Breast epithelium (tissue), 4 donors: ENCODE data around the gene PMFBP1. TPM values are rescaled to one million over a fixed set of nuclear protein-coding genes. Genes with fewer than 3 reads are reported as not detected.
A peak's percentile ranks its signal among the peaks of the same experiment; 100 is the strongest.

Source experiments
- DNase-seq, 2 donors: peaks; one replicate each; pipeline ENCODE4 v3.0.0-alpha.2; 2019; ENCODE audit warnings: low spot score in 2 of 2
- H3K27ac ChIP-seq, 2 donors: fragments of 200-600 bp; sonication (generic) in 1 of 2; one replicate each; pipeline ENCODE4 v1.5.1; 2016 to 2019; ENCODE audit warnings: mild to moderate bottlenecking in 1 of 2
- H3K27me3 ChIP-seq, 2 donors: fragments of 200-600 bp; sonication (generic) in 1 of 2; one replicate each; pipeline versions ENCODE4 v1.5.1 to v1.6.0; 2017 to 2019; ENCODE audit warnings: control low read depth in 1 of 2, mild to moderate bottlenecking in 1 of 2
- H3K36me3 ChIP-seq: fragments of 200-600 bp; one replicate; pipeline ENCODE4 v1.5.1; 2019
- H3K4me1 ChIP-seq, 2 donors: fragments of 200-600 bp; sonication (generic); one replicate each; pipeline ENCODE4 v1.5.1; 2016 to 2019; ENCODE audit warnings: control low read depth in 1 of 2
- H3K4me3 ChIP-seq, 3 donors: fragments of 200-600 bp; sonication (generic); 1 replicate in 2 of 3; 2 replicates in 1 of 3; pipeline ENCODE4 v1.5.1; 2016 to 2019; ENCODE audit warnings: mild to moderate bottlenecking in 3 of 3, moderate library complexity in 2 of 3
- H3K9me3 ChIP-seq, 2 donors: fragments of 200-600 bp; sonication (generic) in 1 of 2; one replicate each; pipeline ENCODE4 v1.5.1; 2016 to 2019; ENCODE audit warnings: control low read depth in 1 of 2
- CTCF ChIP-seq, 3 donors: fragments of 450-650 bp; IDR thresholded peaks; one replicate each; pipeline ENCODE4 v1.5.1; 2016 to 2017; ENCODE audit warnings: antibody characterized with exemption in 3 of 3, mild to moderate bottlenecking in 3 of 3, moderate library complexity in 3 of 3
- POLR2A ChIP-seq: fragments of 450-650 bp; IDR thresholded peaks from one replicate; pipeline ENCODE4 v1.6.1; 2016; ENCODE audit warnings: antibody characterized with exemption, mild to moderate bottlenecking, moderate library complexity
- POLR2AphosphoS5 ChIP-seq, 3 donors: sonication (generic); formaldehyde crosslinking; IDR thresholded peaks; one replicate each; pipeline ENCODE4 v1.6.1; 2017; ENCODE audit warnings: antibody characterized with exemption in 3 of 3
- intact Hi-C: fragments of 100-400 bp; cut with DNase I; formaldehyde crosslinking; loops from one replicate; pipeline ENCODE4 v1.15.1; 2023; ENCODE audit warnings: low total_unique reads
- total RNA-seq, 3 donors: library from RNA; depleted of rRNA; stranded (reverse); fragments of >200 nt; gene quantifications; one replicate each; pipeline ENCODE4 v1.1.0, GENCODE V29; 2016

Gene PMFBP1
- total RNA-seq, 3 donors from 2014 or later: 0.33 to 2.2 (median 1.8) TPM

GRCh38 chr16:72197545-72197944 lies 25.6 kb upstream of the PMFBP1 start:
- Histone ChIP-seq H3K36me3 (no peaks in the 10 kb centered on the region), H3K27ac (peak overlapping the region in 1 of 2 donors; percentile 25), H3K9me3 (no peaks in the 10 kb centered on the region), H3K27me3 (no peaks in the 10 kb centered on the region), H3K4me1 (no peaks in the 10 kb centered on the region), H3K4me3 (no peak overlapping the region)
- TF ChIP-seq CTCF (IDR thresholded peaks at IDR 0.05) (no peak), POLR2A (no peak), POLR2AphosphoS5 (IDR thresholded peaks at IDR 0.05) (no peak)
- DNase-seq: no peak
- intact Hi-C loops: no loop called here

- Histone ChIP-seq H3K4me1 (no peaks in the 10 kb centered on the region), H3K27ac (no peak overlapping the region), H3K4me3 (no peak overlapping the region), H3K27me3 (no peaks in the 10 kb centered on the region), H3K9me3 (no peaks in the 10 kb centered on the region), H3K36me3 (no peaks in the 10 kb centered on the region)
- no peak for DNase-seq
- TF ChIP-seq POLR2AphosphoS5 (IDR thresholded peaks at IDR 0.05): no peak
- no peak for TF ChIP-seq CTCF (IDR thresholded peaks at IDR 0.05)
- TF ChIP-seq POLR2A: no peak
- intact Hi-C loops: no loop called here
These were observed 23.7 kb upstream of the PMFBP1 start for GRCh38 chr16:72195609-72196008.

GRCh38 chr16:72191551-72191950 lies 19.6 kb upstream of the PMFBP1 start:
- TF ChIP-seq CTCF (IDR thresholded peaks at IDR 0.05) (no peak), POLR2A (no peak), POLR2AphosphoS5 (IDR thresholded peaks at IDR 0.05) (no peak)
- H3K27me3 ChIP-seq: no peaks in the 10 kb centered on the region
- no peak for DNase-seq
- no peaks in the 10 kb centered on the region for H3K36me3 ChIP-seq
- no peak overlapping the region for H3K27ac ChIP-seq
- H3K9me3 ChIP-seq: no peaks in the 10 kb centered on the region
- H3K4me1 ChIP-seq: no peaks in the 10 kb centered on the region
- H3K4me3 ChIP-seq: no peak overlapping the region
- intact Hi-C loops: no loop called here

GRCh38 chr16:72189865-72190371 lies 18.0 kb upstream of the PMFBP1 start:
- H3K27me3 ChIP-seq: no peaks in the 10 kb centered on the region
- no peaks in the 10 kb centered on the region for H3K4me1 ChIP-seq
- DNase-seq: no peak
- no peak overlapping the region for H3K4me3 ChIP-seq
- H3K9me3 ChIP-seq: no peaks in the 10 kb centered on the region
- peak overlapping the region in 1 of 2 donors; percentile 44 for H3K27ac ChIP-seq
- H3K36me3 ChIP-seq: no peaks in the 10 kb centered on the region
- intact Hi-C loops: no loop called here
- no peak for TF ChIP-seq POLR2A
- no peak for TF ChIP-seq CTCF (IDR thresholded peaks at IDR 0.05)
- TF ChIP-seq POLR2AphosphoS5 (IDR thresholded peaks at IDR 0.05): no peak

GRCh38 chr16:72188541-72188940 lies 16.6 kb upstream of the PMFBP1 start:
- TF ChIP-seq POLR2A (no peak), POLR2AphosphoS5 (IDR thresholded peaks at IDR 0.05) (no peak), CTCF (IDR thresholded peaks at IDR 0.05) (no peak)
- no peaks in the 10 kb centered on the region for H3K9me3 ChIP-seq
- intact Hi-C loops: no loop called here
- H3K27ac ChIP-seq: no peak overlapping the region
- H3K4me3 ChIP-seq: no peak overlapping the region
- no peaks in the 10 kb centered on the region for H3K27me3 ChIP-seq
- no peaks in the 10 kb centered on the region for H3K36me3 ChIP-seq
- DNase-seq: no peak
- no peaks in the 10 kb centered on the region for H3K4me1 ChIP-seq
